ENCODE results near the gene NPLOC4.

NPLOC4 gene

GRCh38 chr17:81508639-81509206, 128.2 kb downstream of the NPLOC4 start (continued):
- no peak for TF ChIP-seq ELK4 (IDR thresholded peaks at IDR 0.05; ENCODE audit: borderline replicate concordance, low read depth, low read length)
- no peak for TF ChIP-seq ZNF561 (tag by site-specific recombination; IDR thresholded peaks at IDR 0.05; ENCODE audit: borderline replicate concordance)
- peak; percentile 17; the same call in 1 of the 2 replicates for TF ChIP-seq PATZ1 (tag by site-specific recombination; IDR thresholded peaks at IDR 0.05)
- no peak for TF ChIP-seq ZNF600 (tag by site-specific recombination; IDR thresholded peaks at IDR 0.05)
- no peak for TF ChIP-seq ZNF530 (tag by site-specific recombination; IDR thresholded peaks at IDR 0.05; ENCODE audit: low read depth)
- peak; percentile 61 for TF ChIP-seq ZNF398 (tag by site-specific recombination; IDR thresholded peaks at IDR 0.05)
- TF ChIP-seq ZNF449 (tag by site-specific recombination; IDR thresholded peaks at IDR 0.05): no peak
- TF ChIP-seq SP2 (tag by site-specific recombination; IDR thresholded peaks at IDR 0.05): no peak
- TF ChIP-seq ZNF621 (tag by site-specific recombination; IDR thresholded peaks at IDR 0.05): no peak
- no peak for TF ChIP-seq ZNF302 (tag by site-specific recombination; IDR thresholded peaks at IDR 0.05; ENCODE audit: low read depth)
- TF ChIP-seq KLF9 (tag by site-specific recombination; IDR thresholded peaks at IDR 0.05; ENCODE audit: low read depth): no peak
- no peak for TF ChIP-seq SP3 (tag by site-specific recombination; IDR thresholded peaks at IDR 0.05)
- no peak for TF ChIP-seq ZNF549 (tag by site-specific recombination; IDR thresholded peaks at IDR 0.05)
- TF ChIP-seq BCL6B (tag by site-specific recombination; IDR thresholded peaks at IDR 0.05): no peak
- peak; percentile 56; the same call in 1 of the 2 replicates for TF ChIP-seq HIC1 (tag by site-specific recombination; IDR thresholded peaks at IDR 0.05)
- TF ChIP-seq KLF16 (tag by site-specific recombination; IDR thresholded peaks at IDR 0.05): no peak
- TF ChIP-seq ZNF354C (tag by site-specific recombination; IDR thresholded peaks at IDR 0.05; ENCODE audit: borderline replicate concordance, low read depth): no peak
- no peak for TF ChIP-seq ZBTB49 (tag by site-specific recombination; IDR thresholded peaks at IDR 0.05; ENCODE audit: low read depth)
- TF ChIP-seq ZNF658 (tag by site-specific recombination; IDR thresholded peaks at IDR 0.05): no peak
- no peak for TF ChIP-seq ZNF146 (tag by site-specific recombination; IDR thresholded peaks at IDR 0.05)
- no peak for TF ChIP-seq ZNF248 (tag by site-specific recombination; IDR thresholded peaks at IDR 0.05)
- TF ChIP-seq SETDB1 (IDR thresholded peaks at IDR 0.05; ENCODE audit: insufficient read length, low read length): no peak
- TF ChIP-seq ZNF529 (tag by site-specific recombination; IDR thresholded peaks at IDR 0.05; ENCODE audit: insufficient replicate concordance): no peak
- no peak for TF ChIP-seq ZNF768 (tag by site-specific recombination; IDR thresholded peaks at IDR 0.05)
- TF ChIP-seq ZNF18 (tag by site-specific recombination; IDR thresholded peaks at IDR 0.05): peak; percentile 98
- TF ChIP-seq ZEB2 (tag by site-specific recombination; IDR thresholded peaks at IDR 0.05): no peak

All from HEK293 (cell line).